GM21390 (cell line): ENCODE measurements around the gene PLEKHO2.
A peak's percentile ranks its signal among the peaks of the same experiment; 100 is the strongest.
"Not testable (repeated sequence)": the region's sequence is repeated elsewhere in the genome, so short reads cannot be mapped to it uniquely, and the experiment has no call there.

Experiments used
- ATAC-seq: cut with Tn5 transposase; IDR thresholded peaks from one replicate; pipeline ENCODE4 v1.9.1; 2021; ENCODE audit not compliant: unreplicated experiment

The PLEKHO2 gene, protein sequence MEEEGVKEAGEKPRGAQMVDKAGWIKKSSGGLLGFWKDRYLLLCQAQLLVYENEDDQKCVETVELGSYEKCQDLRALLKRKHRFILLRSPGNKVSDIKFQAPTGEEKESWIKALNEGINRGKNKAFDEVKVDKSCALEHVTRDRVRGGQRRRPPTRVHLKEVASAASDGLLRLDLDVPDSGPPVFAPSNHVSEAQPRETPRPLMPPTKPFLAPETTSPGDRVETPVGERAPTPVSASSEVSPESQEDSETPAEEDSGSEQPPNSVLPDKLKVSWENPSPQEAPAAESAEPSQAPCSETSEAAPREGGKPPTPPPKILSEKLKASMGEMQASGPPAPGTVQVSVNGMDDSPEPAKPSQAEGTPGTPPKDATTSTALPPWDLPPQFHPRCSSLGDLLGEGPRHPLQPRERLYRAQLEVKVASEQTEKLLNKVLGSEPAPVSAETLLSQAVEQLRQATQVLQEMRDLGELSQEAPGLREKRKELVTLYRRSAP

DNA sequence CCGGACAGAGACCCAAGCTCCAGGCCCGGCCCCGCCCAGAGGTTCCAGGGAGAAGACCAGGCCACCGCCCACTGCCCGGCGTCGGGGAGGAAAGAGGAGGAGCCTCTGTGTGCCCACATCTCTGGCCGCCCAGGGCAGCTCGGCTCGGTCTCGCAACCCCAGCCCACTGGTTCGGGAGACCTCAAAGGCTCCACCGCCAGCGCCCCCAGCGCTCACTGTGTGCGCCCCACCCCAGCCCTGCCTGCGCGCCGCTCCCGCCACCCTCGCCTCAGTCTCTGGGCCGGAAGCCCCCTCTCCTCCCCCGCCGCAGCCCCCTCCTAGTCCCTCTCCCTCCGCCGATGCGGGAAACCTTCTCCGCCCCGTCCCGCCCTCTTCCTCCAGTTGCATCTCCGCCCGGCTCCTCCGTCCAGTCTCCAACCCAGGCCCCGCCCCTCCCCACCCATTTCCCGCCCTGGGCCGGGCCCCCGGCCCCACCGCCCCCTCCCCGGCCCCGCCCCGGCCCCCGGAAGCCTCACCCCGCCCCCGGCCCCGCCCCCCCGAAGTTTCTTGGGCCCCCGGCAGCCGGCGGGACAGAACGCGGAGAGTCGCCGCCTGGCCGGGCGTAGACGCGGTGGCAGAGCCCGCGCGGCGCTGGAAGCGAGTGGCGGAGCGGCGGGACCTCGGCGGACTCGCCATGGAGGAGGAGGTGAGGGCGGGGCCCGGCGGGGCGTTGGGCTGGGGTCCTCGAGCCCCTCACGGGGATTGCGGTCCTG, at the start of gene PLEKHO2:
PLEKHO2 (plus strand) TSS at position 572 of the 752 bp plus-strand sequence; CDS start at position 674, 102 bp downstream.
- ATAC-seq = peak; percentile 48

DNA sequence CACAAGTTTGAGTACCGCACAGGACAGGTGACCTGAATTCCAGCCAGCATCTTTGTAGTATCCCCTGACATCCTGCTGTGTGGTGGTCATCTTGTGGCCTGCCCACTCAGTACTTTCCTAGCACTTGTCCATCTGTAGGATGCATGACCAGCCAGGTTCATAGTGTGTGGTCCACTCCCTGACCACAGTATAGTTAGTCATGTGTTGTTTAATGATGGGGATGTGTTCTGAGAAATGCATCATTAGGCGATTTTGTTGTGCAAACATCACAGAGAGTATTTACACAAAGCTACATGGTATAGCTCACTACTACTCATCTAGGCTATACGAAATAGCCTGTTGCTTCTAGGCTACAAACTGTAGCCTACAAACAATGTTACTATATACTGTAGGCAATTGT, 49.4 kb upstream of the PLEKHO2 start:
- ATAC-seq = no peak

DNA sequence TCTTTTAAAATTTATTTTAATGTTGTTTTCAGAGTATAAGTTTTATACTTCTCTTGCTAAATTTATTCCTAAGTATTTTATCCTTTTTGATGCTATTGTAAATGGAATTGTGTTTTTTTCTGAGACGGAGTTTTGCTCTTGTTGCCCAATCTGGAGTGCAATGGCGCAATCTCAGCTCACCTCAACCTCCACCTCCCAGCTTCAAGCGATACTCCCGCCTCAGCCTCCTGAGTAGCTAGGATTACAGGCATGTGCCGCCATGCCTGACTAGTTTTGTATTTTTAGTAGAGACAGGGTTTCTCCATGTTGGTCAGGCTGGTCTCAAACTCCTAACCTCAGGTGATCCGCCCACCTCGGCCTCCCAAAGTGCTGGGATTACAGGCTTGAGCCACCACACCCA, 46.4 kb upstream of the PLEKHO2 start:
- not testable (repeated sequence) for ATAC-seq

DNA sequence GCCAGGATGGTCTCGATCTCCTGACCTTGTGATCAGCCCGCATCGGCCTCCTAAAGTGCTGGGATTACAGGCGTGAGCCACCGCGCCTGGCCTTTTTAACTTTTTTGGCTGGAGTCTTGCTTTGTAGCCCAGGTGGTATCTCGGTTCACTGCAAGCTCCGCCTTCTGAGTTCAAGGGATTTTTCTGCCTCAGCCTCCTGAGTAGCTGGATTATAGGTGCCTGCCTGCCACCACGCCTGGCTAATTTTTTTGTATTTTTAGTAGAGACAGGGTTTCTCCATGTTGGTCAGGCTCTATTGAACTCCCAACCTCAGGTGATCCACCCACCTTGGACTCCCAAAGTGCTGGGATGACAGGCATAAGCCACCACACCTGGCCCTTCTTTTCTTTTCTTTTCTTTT, 45.8 kb upstream of the PLEKHO2 start:
- not testable (repeated sequence) for ATAC-seq

DNA sequence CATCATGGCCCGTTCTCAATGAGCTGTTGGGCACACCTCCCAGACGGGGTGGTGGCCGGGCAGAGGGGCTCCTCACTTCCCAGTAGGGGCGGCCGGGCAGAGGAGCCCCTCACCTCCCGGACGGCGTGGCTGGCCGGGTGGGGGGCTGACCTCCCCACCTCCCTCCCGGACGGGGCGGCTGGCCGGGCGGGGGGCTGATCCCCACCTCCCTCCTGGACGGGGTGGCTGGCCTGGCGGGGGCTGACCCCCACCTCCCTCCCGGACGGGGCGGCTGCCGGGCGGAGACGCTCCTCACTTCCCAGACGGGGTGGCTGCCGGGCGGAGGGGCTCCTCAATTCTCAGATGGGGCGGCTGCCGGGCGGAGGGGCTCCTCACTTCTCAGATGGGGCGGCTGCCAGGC, 42.8 kb upstream of the PLEKHO2 start:
- not testable (repeated sequence) for ATAC-seq

DNA sequence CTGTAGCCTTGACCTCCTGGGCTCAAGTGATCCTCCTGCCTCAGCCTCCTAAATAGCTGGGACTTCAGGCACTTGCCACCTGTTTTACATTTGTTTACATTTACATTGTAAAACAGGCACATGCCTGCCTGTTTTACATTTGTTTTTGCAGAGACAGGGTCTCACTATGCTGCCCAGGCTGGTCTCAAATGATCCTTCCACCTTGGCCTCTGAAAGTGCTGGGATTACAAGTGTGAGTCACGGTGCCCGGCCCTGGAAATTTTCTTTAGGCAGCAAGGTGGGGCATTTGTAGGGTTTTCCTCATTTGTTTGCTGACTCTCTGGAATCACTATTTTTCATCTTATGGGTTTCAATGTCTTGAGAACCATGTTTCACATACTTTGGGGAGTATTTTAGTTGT, 41.2 kb upstream of the PLEKHO2 start:
- no peak for ATAC-seq

DNA sequence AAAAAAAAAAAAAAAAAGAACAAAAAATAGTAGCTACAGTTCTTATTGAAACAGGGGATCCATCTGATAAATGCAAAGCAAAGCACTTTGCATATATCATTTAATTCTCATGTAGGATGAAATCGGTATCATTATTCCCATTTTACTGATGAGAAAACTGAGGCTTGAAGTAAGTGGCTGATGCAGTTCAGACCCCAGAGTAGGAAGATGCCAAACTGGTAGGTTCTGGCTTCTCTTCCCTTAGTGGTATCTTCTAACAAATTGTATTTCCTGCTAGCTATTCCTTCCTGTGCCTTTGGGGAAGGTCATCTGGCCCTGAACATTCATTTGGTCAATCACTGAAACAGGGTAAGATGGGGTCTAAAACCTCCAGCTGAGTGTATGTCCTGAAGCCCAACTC, 38.2 kb upstream of the PLEKHO2 start:
- no peak for ATAC-seq

DNA sequence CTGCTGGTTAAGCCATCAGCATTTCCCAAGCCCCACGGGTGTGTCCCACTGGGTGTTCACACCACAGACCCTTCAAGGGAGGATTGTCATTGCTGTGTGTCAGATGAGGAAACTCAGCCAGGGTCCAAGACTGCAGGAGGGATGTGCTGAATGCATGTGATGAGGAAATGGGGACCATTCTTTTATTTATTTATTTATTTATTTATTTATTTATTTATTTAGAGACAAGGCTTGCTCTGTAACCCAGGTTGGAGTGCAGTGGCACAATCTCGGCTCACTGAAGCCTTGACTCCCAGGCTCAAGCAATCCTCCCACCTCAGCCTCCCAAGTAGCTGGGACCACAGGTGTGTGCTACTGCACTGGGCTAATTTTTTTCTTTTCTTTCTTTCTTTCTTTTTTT, 37.1 kb upstream of the PLEKHO2 start:
- ATAC-seq = no peak

DNA sequence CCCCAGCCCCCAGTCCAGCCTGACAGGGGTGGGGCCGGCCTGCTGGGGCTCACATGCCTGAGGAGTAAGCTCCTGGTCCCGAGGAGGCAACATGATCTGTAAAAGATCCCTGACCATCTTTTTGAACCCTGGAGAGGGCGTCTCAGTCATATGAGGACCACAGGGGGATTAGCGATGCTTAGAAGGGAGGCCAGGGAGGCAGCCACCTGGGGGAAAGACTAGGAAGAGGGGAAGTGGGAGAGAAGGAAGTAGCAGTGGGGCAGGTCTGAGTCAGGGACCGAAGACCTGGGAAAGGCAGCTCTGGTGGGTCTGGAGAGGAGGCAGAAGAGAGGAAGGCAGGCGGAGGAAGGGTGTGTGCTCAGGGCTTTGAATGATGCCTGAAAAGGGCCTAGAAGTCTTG, 35.2 kb upstream of the PLEKHO2 start:
- no peak for ATAC-seq

DNA sequence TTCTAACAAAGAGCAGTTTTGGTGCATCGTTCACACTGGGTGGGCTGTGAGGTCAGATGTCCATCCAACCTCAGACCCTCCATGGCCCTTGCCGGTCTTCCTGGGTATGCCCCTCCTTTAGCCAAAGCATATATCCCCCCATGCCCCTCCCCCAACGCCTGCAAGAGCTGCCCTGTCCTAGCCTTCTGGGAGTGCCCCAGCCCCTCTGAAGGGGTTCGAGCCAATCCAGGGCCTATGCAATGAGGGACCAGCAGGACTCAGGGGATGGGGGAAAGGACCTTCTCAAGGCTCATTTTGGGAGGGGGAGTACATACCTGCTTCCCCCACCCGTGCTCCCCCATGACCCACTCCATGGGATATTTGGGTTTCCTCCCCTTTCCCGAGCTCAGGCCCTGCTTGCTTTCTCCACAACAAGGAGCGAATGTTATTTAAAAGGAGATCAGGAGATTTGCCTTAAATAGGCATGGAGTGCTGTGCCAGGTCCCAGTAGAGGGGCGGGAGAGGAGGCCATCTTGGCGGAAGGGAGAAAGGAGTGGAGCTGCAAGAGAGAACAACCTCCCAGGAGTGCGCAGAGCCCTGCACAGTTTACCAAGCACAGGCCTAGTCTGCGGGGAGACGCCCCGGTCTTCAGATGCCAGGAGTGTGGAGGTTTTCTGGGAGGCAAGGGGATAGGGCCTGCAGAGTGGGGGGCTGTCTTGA, 34.5 kb upstream of the PLEKHO2 start:
- ATAC-seq = no peak

DNA sequence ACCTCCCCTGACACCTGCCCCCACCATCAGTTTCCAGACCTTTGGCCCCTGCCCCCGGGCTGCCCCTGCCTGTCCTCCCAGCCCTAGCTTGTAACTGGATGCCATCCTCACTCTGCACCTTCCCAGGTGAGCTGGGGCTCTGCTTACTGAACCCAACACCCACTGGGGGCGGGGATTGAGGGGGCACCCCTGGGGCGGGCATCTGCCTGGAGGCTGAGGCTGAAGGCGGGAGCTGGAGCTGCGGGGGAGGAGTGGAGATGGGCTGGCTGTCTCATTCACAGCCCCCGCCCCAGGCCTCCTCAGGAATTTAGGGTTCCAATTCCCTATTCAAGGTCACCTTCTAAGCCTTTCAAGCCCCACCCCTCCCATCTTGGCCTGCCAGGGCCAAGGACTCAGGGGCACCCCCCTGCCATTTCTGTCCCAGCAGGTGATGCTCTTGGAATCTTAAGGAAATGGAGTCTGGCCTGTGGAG, 33.9 kb upstream of the PLEKHO2 start:
- no peak for ATAC-seq

DNA sequence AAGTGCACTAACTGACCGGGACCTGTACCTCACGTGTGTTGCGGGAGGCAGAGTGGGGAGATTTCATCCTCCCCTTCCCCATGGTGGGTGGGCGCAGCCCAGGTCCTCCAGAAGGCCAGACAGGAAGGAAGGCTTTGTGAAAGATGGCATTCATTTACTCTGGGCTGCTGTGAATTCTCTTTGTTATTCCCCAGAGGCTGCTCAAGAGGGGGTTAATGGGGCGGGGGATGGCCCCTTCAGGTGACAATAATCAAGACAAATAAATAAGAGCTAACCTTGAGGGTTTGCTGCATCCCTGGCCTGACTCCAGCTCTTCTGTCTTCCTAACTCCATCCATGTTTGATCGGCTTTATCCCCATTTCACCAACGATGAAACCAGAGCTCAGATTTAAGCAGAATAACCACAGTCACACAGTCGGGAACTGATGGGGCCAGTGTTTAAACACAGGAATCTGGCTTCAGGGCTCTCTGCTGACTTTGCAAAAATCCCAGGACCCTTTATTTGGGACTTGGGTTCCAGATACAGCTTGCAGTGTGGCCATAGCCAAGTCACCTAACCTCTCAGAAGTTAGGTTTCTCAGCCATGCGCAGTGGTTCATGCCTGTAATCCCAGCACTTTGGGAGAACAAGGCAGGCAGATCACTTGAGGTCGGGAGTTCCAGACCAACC, 32.8 kb upstream of the PLEKHO2 start:
- ATAC-seq = no peak

DNA sequence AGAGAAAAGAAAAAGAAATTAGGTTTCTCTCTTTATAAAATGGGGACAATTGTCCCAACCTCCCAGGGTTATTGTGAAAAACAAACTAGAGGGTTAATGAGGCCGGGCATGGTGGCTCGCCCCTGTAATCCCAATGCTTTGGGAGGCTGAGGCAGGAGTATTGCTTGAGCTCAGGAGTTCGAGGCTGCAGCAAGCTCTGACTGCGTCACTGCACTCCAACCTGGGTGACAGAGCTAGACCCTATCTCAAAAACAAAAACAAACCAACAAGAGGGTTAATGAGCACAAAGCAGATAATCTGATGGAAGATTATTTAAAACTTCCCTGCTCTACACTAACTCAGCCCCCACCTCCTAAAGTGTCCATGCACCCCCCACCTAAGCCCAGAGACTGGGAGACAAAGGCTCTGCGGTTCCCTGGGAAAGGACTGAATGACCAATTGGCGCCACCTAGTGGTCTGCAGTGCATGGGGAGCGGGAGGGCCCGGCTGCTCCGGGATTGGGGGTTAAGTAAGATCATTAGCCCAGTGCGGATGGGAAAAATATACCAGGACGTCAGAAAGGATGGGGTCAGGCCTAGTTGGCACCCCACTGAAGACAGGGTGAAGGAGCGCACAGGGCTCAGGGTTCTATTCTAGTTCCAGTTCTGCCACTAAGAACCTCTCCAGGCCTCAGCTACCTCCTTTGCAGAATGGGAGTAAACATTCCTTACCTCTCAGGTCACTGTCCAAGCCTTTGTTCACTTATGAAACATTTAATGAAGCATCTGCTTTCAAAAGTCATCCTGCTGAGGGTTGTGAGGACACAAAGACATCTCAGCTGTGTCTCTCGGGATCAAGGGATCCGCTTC, 31.8 kb upstream of the PLEKHO2 start:
- ATAC-seq = no peak

DNA sequence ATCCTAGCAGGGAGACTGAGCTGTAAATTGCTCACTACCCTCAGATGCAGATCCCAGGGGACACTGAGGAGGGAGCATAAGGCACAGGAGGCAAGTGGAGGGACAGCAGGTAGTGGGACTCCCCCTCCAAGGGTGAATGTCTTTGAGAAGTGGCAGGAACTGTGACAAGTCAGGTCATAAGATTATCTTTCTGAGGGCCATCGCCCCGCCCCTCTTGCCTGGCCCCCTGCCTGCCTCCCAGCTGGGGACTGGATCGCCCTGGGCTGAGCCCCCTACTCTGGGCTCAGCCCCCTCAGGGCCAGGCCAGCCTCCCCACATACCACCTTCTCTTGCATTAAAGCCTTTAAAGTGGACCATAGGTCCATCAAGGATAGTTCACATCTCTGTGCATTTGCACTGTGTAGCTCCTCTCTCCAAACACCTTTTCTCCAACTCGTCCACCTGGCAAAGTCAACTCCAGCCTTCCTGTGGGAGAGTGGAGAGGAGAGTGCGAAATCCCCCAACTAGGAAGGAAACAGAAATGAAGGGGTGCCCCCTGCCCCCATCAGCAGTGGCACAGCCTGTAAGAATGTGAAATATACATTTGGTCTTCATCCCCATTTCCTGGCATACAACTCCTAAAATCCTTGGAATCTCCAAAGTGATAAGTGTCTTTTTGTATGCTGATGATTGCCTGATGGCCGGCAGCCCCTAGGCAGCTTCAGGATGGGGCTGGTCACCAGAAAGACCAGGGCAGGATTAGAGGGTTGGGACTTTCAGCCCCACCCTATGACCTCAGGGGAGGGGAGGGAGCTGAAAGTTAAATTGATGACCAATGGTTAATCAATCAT, 31.0 kb upstream of the PLEKHO2 start:
- ATAC-seq = no peak

DNA sequence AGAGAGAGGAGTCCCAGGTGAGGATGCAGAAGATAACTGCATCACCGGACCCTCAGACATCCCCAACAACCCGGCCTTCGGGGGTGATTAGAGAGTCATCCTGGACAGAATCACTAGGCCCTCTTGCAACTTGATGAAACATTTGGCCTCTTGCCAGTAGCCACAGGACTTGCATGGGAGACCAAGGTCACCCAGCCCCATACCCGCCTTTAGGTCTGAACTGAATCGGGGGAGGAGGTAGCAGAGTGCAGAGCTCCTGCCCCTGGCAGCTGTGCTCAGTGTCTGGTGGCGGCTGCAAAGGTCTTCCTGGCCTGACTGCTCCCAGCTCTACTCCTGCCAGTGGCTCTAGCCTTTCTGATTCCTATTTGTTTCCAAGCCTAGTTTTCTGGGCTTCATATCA, 28.6 kb upstream of the PLEKHO2 start:
- peak; percentile 43 for ATAC-seq

DNA sequence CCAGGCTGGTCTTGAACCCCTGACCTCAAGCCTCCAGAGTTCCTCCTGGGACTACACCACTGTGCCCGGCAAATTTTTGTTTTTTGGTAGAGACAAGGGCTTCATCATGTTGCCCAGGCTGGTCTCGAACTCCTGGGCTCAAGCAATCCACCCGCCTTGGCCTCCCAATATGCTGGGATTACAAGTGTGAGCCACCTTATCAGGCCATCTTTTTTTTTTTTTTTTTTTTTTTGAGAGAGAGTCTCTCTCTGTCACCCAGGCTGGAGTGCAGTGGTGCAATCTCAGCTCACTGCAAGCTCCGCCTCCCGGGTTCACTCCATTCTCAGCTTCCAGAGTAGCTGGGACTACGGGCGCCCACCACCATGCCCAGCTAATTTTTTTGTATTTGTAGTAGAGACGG, 27.4 kb upstream of the PLEKHO2 start:
- not testable (repeated sequence) for ATAC-seq

DNA sequence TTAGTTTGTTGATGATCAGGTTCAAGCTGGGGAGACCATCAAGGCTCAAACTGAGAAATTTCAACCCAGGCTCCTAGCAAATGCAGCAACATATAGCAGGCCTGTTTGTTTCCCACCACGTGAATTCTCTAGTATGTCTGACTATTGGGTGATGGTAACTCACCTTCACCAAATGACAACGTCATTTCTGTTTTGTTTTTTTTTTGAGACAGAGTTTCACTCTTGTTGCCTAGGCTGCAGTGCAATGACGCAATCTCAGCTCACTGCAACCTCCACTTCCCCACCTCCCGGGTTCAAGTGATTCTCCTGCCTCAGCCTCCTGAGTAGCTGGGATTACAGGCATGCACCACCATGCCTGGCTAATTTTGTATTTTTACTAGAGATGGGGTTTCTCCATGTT, 26.8 kb upstream of the PLEKHO2 start:
- not testable (repeated sequence) for ATAC-seq

DNA sequence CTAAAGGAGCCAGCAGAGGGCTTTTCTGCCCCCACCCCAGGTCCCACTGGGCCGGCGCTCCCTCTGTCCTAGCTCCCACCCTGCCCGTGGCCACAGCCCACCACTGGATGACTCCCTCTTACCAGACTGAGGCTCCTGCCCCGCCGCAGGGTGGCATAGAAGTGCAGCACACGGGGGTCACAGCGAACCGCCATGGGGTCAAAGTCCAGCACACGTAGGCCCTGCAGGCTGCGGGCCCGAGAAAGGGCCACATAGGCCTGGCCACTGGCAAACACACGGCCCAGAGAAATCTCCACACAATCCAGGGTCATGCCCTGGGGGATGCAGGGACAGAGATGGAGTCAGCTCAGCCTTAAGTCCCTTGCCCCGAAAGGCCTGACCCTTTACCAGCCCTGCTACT, 25.3 kb upstream of the PLEKHO2 start:
- ATAC-seq = no peak

DNA sequence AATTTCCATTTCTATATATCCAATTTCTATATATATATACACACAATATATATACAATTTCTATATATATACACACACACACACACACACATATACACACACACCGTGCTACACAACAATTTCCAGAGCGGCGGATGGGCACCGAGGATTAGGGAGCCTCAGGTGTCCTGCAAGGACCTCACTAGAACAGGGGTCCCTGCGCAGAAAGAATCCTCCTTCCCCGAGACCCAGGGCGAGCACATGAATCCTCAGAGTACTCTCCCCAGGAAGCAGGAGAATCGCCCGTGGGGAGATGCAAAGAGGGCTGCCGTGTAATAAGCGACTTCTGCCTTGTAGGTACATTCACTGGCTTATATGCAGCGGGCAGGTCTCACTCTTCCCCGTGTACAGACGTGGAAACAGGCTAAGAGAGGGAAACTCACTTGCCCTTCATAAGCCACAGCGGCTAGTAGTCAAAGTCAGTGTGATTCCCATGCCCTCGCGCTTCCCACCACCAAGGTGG, 16.7 kb upstream of the PLEKHO2 start:
- ATAC-seq = peak; percentile 13
